Small intestine (tissue), 7 donors: Measurements from ENCODE around the gene TOR1A. TPM values are rescaled to one million over a fixed set of nuclear protein-coding genes. Genes with fewer than 3 reads are reported as not detected.

ENCODE experiments used
- DNase-seq, 2 donors: peaks; one replicate each; pipeline versions ENCODE4 v3.0.0 to v3.0.0-alpha.2; 2013
- FAIRE-seq: peaks from 2 replicates; lab custom pipeline; 2012; peaks lifted over from hg19 to GRCh38; lab: Jason Lieb, UNC
- H3K27ac ChIP-seq, 3 donors: one replicate each; pipeline ENCODE4 v1.5.1; 2013; ENCODE audit warnings: low read length in 2 of 3, mild to moderate bottlenecking in 2 of 3, control low read depth in 1 of 3, inconsistent platforms in 1 of 3, low read depth in 1 of 3, moderate library complexity in 1 of 3
- H3K27me3 ChIP-seq, 3 donors: one replicate each; pipeline ENCODE4 v1.6.1; 2013; ENCODE audit warnings: low read length in 3 of 3, inconsistent platforms in 1 of 3; ENCODE audit not compliant: control insufficient read depth in 3 of 3, insufficient read depth in 3 of 3
- H3K36me3 ChIP-seq, 3 donors: one replicate each; pipeline ENCODE4 v1.6.1; 2013; ENCODE audit warnings: low read length in 3 of 3, inconsistent platforms in 1 of 3, low read depth in 1 of 3, mild to moderate bottlenecking in 1 of 3, moderate library complexity in 1 of 3; ENCODE audit not compliant: control insufficient read depth in 3 of 3, insufficient read depth in 2 of 3
- H3K4me1 ChIP-seq, 3 donors: one replicate each; pipeline ENCODE4 v1.6.1; 2013; ENCODE audit warnings: low read length in 2 of 3, inconsistent platforms in 1 of 3, low read depth in 1 of 3, mild to moderate bottlenecking in 1 of 3, moderate library complexity in 1 of 3; ENCODE audit not compliant: control insufficient read depth in 3 of 3, insufficient read depth in 2 of 3
- H3K4me3 ChIP-seq, 3 donors: one replicate each; pipeline ENCODE4 v1.5.1; 2013; ENCODE audit warnings: low read length in 3 of 3, control low read depth in 1 of 3, inconsistent platforms in 1 of 3, low read depth in 1 of 3, mild to moderate bottlenecking in 1 of 3, moderate library complexity in 1 of 3
- H3K9me3 ChIP-seq, 2 donors: one replicate each; pipeline ENCODE4 v1.6.1; 2013; ENCODE audit warnings: low read depth in 1 of 2, low read length in 1 of 2; ENCODE audit not compliant: control insufficient read depth in 2 of 2, insufficient read depth in 1 of 2
- WGBS, 3 donors: extraction: QIAGEN DNeasy Blood & Tissue Kit; methylation state at CpG; one replicate each; pipeline ENCODE4 v1.1.7; 2013; 5-methylcytosine and 5-hydroxymethylcytosine counted together
- polyA plus RNA-seq, 4 donors: library from polyadenylated mRNA; stranded (reverse) in 3 of 4; unstranded in 1 of 4; fragments of 200-250 nt in 3 of 4; fragments of 120-200 nt in 1 of 4; gene quantifications; one replicate each; pipeline versions ENCODE4 v1.2.1 to v1.2.3, GENCODE V29; 2013
- donor health status: healthy with polysubstance abuse.
- donor health status: control.
- donor health status: control.
- donor health status: Bipolar disorder and iron deficiency.
- donor health status: healthy.

The TOR1A gene
- polyA plus RNA-seq, 4 donors, result 16.3 to 31.2 (median 23.1) TPM

GRCh38 chr9:129816501-129817435, 7.2 kb downstream of the TOR1A start:
- H3K36me3 ChIP-seq, result peaks cover 8 to 83% (median 21%) of the 10 kb centered on the region in 3 donors
- H3K9me3 ChIP-seq, result no peaks in the 10 kb centered on the region
- H3K27ac ChIP-seq, result no peak overlapping the region
- FAIRE-seq (no peak), DNase-seq (peak in 1 of 2 donors; percentile 13)
- H3K4me3 ChIP-seq, result no peak overlapping the region
- H3K4me1 ChIP-seq, result peaks cover 0 to 8% (median 3%) of the 10 kb centered on the region in 3 donors
- WGBS, 3 donors, result 82 to 88% (median 87%) methylated on average over 14 of the region's 14 CpGs
- H3K27me3 ChIP-seq, result no peaks in the 10 kb centered on the region

GRCh38 chr9:129815278-129815677, 8.7 kb downstream of the TOR1A start:
- FAIRE-seq, result no peak

GRCh38 chr9:129814432-129815223, 9.3 kb downstream of the TOR1A start:
- H3K4me3 ChIP-seq, result no peak overlapping the region
- FAIRE-seq, result no peak
- WGBS, 3 donors, result 87 to 90% (median 89%) methylated on average over 17 of the region's 17 CpGs

More at GRCh38 chr9:129815278-129815677, 8.7 kb downstream of the TOR1A start:
- Histone ChIP-seq H3K9me3 (no peaks in the 10 kb centered on the region), H3K27ac (no peak overlapping the region), H3K4me1 (peaks cover 0 to 14% (median 3%) of the 10 kb centered on the region in 3 donors), H3K27me3 (no peaks in the 10 kb centered on the region), H3K36me3 (peaks cover 3 to 69% (median 18%) of the 10 kb centered on the region in 3 donors), H3K4me3 (no peak overlapping the region)
- WGBS, 3 donors, result 90 to 91% (median 90%) methylated on average over 11 of the region's 11 CpGs
- DNase-seq, result no peak

GRCh38 chr9:129813661-129814060, 10.3 kb downstream of the TOR1A start:
- Histone ChIP-seq H3K4me1 (peaks cover 0 to 27% (median 3%) of the 10 kb centered on the region in 3 donors), H3K4me3 (no peak overlapping the region), H3K9me3 (no peaks in the 10 kb centered on the region), H3K36me3 (peaks cover 12 to 74% (median 18%) of the 10 kb centered on the region in 3 donors), H3K27ac (no peak overlapping the region), H3K27me3 (no peaks in the 10 kb centered on the region)
- FAIRE-seq (no peak), DNase-seq (no peak)
- WGBS, 3 donors, result 86% methylated on average over 9 of the region's 9 CpGs

More at GRCh38 chr9:129814432-129815223, 9.3 kb downstream of the TOR1A start:
- Histone ChIP-seq H3K4me1 (peaks cover 0 to 21% (median 3%) of the 10 kb centered on the region in 3 donors), H3K9me3 (no peaks in the 10 kb centered on the region), H3K36me3 (peaks cover 8 to 71% (median 18%) of the 10 kb centered on the region in 3 donors), H3K27ac (no peak overlapping the region), H3K27me3 (no peaks in the 10 kb centered on the region)
- no peak for DNase-seq

GRCh38 chr9:129812385-129812784, 11.6 kb downstream of the TOR1A start:
- H3K4me3 ChIP-seq, result no peak overlapping the region
- peak in 1 of 2 donors; percentile 58 for DNase-seq
- no peaks in the 10 kb centered on the region for H3K27me3 ChIP-seq

GRCh38 chr9:129811967-129812363, 12.0 kb downstream of the TOR1A start:
- Histone ChIP-seq H3K36me3 (peaks cover 12 to 73% (median 14%) of the 10 kb centered on the region in 3 donors), H3K27me3 (no peaks in the 10 kb centered on the region), H3K9me3 (no peaks in the 10 kb centered on the region), H3K4me1 (peaks cover 0 to 27% (median 3%) of the 10 kb centered on the region in 3 donors), H3K27ac (peak overlapping the region; percentile 22 to 78 (median 30)), H3K4me3 (no peak overlapping the region)
- FAIRE-seq (no peak), DNase-seq (peak in 1 of 2 donors; percentile 35)
- 21 to 63% (median 33%) methylated on average over 6 of the region's 6 CpGs for WGBS, 3 donors

More at GRCh38 chr9:129812385-129812784, 11.6 kb downstream of the TOR1A start:
- H3K9me3 ChIP-seq, result no peaks in the 10 kb centered on the region
- 21 to 65% (median 59%) methylated on average over 9 of the region's 9 CpGs for WGBS, 3 donors
- H3K4me1 ChIP-seq, result peaks cover 0 to 27% (median 3%) of the 10 kb centered on the region in 3 donors
- H3K27ac ChIP-seq, result peak overlapping the region in 2 of 3 donors; percentile 22 to 78
- H3K36me3 ChIP-seq, result peaks cover 12 to 73% (median 14%) of the 10 kb centered on the region in 3 donors
- no peak for FAIRE-seq

GRCh38 chr9:129810788-129811187, 13.1 kb downstream of the TOR1A start:
- 16 to 66% (median 37%) methylated on average over 6 of the region's 6 CpGs for WGBS, 3 donors
- Histone ChIP-seq H3K27me3 (no peaks in the 10 kb centered on the region), H3K27ac (peak overlapping the region; percentile 38 to 78 (median 49)), H3K36me3 (peaks cover 9 to 68% (median 11%) of the 10 kb centered on the region in 3 donors), H3K9me3 (no peaks in the 10 kb centered on the region), H3K4me3 (no peak overlapping the region), H3K4me1 (peaks cover 0 to 28% (median 3%) of the 10 kb centered on the region in 3 donors)
- FAIRE-seq (no peak), DNase-seq (no peak)

- Histone ChIP-seq H3K27ac (peak overlapping the region in 2 of 3 donors; percentile 49 to 78), H3K4me1 (peaks cover 0 to 34% (median 3%) of the 10 kb centered on the region in 3 donors), H3K9me3 (no peaks in the 10 kb centered on the region), H3K36me3 (peaks cover 2 to 65% (median 11%) of the 10 kb centered on the region in 3 donors), H3K27me3 (no peaks in the 10 kb centered on the region), H3K4me3 (no peak overlapping the region)
- WGBS, 3 donors, result 76 to 90% (median 89%) methylated on average over 11 of the region's 11 CpGs
- no peak for DNase-seq
- no peak for FAIRE-seq
Measured at GRCh38 chr9:129810116-129810515, 13.8 kb downstream of the TOR1A start.
